Activated CD4-positive, alpha-beta T cell treated with anti-CD3 and anti-CD28 coated beads for 36 hours (primary cell): ENCODE data around the gene C1orf198. TPM values are rescaled to one million over a fixed set of nuclear protein-coding genes. Genes with fewer than 3 reads are reported as not detected.

ENCODE experiments used
- ATAC-seq: fragments of 200-7000 bp; cut with Tn5 transposase; one replicate; pipeline ENCODE4 v1.10.0; 2021; ENCODE audit warnings: mild to moderate bottlenecking, moderate library complexity
- CTCF ChIA-PET: fragments of 350-600 bp; sonication (Branson Sonifier 250); formaldehyde crosslinking; loops from one replicate; lab custom pipeline; 2021; ENCODE audit warnings: antibody characterized with exemption; lab: Charles Lee
- POLR2A ChIA-PET: fragments of 350-600 bp; sonication (Branson Sonifier 250); formaldehyde crosslinking; loops from one replicate; lab custom pipeline; 2021; ENCODE audit warnings: antibody characterized with exemption, inconsistent platforms; lab: Charles Lee
- DNase-seq: peaks from one replicate; pipeline ENCODE4 v3.0.0-alpha.2; 2020
- H3K27ac Mint-ChIP-seq: one replicate; pipeline ENCODE4 v1.8.0; 2021; ENCODE audit warnings: mixed read lengths
- H3K27me3 Mint-ChIP-seq: one replicate; pipeline ENCODE4 v1.8.0; 2021; ENCODE audit warnings: mixed read lengths
- H3K36me3 Mint-ChIP-seq: one replicate; pipeline ENCODE4 v1.8.0; 2021; ENCODE audit warnings: low read depth, mixed read lengths
- H3K4me1 Mint-ChIP-seq: one replicate; pipeline ENCODE4 v1.8.0; 2021; ENCODE audit warnings: mixed read lengths
- H3K4me3 Mint-ChIP-seq: one replicate; pipeline ENCODE4 v1.8.0; 2021; ENCODE audit warnings: mild to moderate bottlenecking, moderate library complexity, mixed read lengths
- H3K9me3 Mint-ChIP-seq: one replicate; pipeline ENCODE4 v1.8.0; 2021; ENCODE audit warnings: low read depth, mixed read lengths
- intact Hi-C, 2 experiments: fragments of 100-400 bp; cut with DNase I in 1 of 2; cut with micrococcal nuclease in 1 of 2; formaldehyde crosslinking; loops; one replicate each; pipeline versions ENCODE4 v1.14.2 to v1.15.1; 2022 to 2024; cut with DNase I, micrococcal nuclease
- total RNA-seq, 2 experiments: library from RNA; stranded (reverse); gene quantifications; one replicate each; pipeline ENCODE4 v1.2.3, GENCODE V29; 2021

Gene C1orf198
- total RNA-seq, 2 experiments from 2014 or later, result 5.8 to 6.9 TPM

DNA sequence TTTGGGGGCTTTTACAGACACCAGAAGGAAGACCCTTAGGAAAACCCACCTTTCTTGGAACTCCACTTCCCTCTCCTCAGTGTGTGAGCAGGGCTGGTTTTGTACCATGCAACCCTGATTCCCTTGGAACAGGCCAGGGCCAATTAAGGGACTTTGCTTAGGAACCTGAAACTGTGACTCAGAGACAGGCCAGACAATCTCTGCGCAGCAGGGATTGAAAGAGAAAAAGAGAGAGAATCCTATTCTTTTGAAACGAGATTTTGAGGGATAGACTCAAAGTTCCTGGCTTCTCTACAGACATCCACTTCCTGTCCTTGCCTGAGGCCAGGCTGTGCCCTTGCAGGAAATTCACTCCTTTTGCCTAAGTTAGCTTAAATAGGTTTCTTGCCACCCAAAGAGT lies 23.1 kb upstream of the C1orf198 start:
- Mint-ChIP-seq H3K36me3 (no peaks in the 10 kb centered on the region), H3K9me3 (no peaks in the 10 kb centered on the region), H3K4me1 (no peaks in the 10 kb centered on the region), H3K4me3 (no peak overlapping the region), H3K27ac (no peak overlapping the region), H3K27me3 (peaks cover 10% of the 10 kb centered on the region)
- ChIA-PET CTCF (no interaction called here), POLR2A (no interaction called here)
- no peak for ATAC-seq
- intact Hi-C loops, result no loop called here
- no peak for DNase-seq

DNA sequence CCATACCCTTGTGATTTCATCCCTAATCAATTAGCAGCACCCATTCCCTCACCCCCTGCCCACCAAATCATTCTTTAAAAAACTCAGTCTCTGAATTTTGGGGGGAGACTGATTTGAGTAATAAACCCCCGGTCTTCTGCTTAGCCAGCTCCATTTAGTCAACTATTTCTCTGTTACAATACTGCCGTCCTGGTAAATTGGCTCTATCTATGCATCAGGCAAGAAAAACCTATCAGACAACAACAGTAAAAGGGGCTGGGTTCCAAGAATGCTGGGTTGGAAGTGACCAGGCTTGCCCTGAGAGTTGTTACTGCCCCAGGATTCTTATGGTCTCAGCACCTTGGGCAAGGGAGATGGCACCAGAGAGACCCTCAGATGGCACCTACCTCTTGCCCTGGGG lies 16.3 kb upstream of the C1orf198 start:
- CTCF ChIA-PET, result no interaction called here
- no peaks in the 10 kb centered on the region for H3K9me3 Mint-ChIP-seq
- ATAC-seq (no peak), DNase-seq (no peak)
- H3K27me3 Mint-ChIP-seq, result peaks cover 36% of the 10 kb centered on the region
- H3K4me1 Mint-ChIP-seq, result no peaks in the 10 kb centered on the region
- no peak overlapping the region for H3K4me3 Mint-ChIP-seq
- POLR2A ChIA-PET, result no interaction called here
- intact Hi-C loops, result no loop called here
- H3K27ac Mint-ChIP-seq, result no peak overlapping the region
- no peaks in the 10 kb centered on the region for H3K36me3 Mint-ChIP-seq

DNA sequence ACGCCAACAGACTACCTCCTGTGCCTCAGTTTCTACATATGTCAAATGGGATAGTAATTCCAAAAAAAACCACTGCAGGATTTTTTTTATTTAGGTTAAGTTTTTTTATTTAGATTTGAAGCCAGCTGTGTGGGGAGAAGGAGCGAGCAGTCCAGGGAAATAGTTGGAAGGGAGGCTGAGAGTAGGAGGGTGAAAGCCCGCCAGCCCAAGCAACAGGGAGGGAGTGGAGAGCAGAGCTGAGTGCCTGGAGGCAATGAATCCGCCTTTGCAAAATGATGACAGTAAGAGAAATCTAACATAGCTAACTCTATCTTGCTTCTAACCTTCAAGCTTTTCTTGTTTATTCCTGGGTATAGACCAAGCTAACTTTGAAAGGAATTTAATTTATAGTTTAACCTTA lies 15.6 kb upstream of the C1orf198 start:
- intact Hi-C loops, result no loop called here
- H3K4me1 Mint-ChIP-seq, result no peaks in the 10 kb centered on the region
- H3K27ac Mint-ChIP-seq, result no peak overlapping the region
- no peak for ATAC-seq
- no peaks in the 10 kb centered on the region for H3K36me3 Mint-ChIP-seq
- CTCF ChIA-PET, result no interaction called here
- H3K9me3 Mint-ChIP-seq, result no peaks in the 10 kb centered on the region
- no peak overlapping the region for H3K4me3 Mint-ChIP-seq
- POLR2A ChIA-PET, result no interaction called here
- H3K27me3 Mint-ChIP-seq, result peaks cover 34% of the 10 kb centered on the region
- DNase-seq, result no peak

DNA sequence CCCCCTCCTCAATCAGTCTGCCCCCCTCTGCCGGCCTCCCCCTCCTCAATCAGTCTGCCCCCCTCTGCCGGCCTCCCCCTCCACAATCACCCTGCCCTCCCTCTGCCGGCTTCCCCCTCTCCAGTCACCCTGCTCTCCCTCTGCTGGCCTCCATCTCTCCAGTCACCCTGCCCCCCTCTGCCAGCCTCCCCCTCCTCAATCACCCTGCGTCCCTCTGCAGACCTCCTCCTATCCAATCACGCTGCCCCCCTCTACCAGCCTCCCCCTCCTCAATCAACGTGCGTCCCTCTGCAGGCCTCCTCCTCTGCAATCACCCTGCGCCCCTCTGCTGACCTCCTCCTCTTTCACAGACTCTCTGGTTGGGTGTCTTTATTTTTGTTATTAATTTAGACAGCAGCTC lies 11.5 kb upstream of the C1orf198 start:
- Mint-ChIP-seq H3K27me3 (peaks cover 36% of the 10 kb centered on the region), H3K4me1 (no peaks in the 10 kb centered on the region), H3K9me3 (no peaks in the 10 kb centered on the region), H3K27ac (no peak overlapping the region), H3K36me3 (no peaks in the 10 kb centered on the region), H3K4me3 (no peak overlapping the region)
- ChIA-PET POLR2A (no interaction called here), CTCF (no interaction called here)
- intact Hi-C loops, result no loop called here
- DNase-seq, result no peak
- ATAC-seq, result no peak

DNA sequence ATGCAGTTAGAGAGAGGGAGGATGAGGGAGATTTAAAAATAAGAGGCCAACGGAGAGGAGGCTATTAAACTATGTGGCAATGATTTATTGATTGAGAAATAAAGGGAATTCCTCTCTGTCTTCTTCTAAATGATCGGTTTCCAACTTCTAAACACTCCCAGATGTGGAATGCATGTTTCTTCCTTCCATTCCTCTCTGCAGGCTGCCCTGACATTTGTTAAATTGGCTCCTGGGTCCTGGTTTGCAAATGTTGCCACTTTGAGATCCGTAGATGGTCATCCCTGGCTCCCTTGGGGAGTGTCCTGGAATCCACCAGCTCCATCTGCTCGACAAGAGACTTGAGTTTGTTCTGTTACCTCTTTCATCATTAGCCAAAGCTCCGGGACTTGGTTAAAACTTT lies 10.3 kb upstream of the C1orf198 start:
- Mint-ChIP-seq H3K36me3 (no peaks in the 10 kb centered on the region), H3K9me3 (no peaks in the 10 kb centered on the region), H3K4me1 (no peaks in the 10 kb centered on the region), H3K27ac (no peak overlapping the region), H3K4me3 (no peak overlapping the region), H3K27me3 (peaks cover 37% of the 10 kb centered on the region)
- DNase-seq, result no peak
- ChIA-PET POLR2A (no interaction called here), CTCF (no interaction called here)
- no peak for ATAC-seq
- intact Hi-C loops, result no loop called here

DNA sequence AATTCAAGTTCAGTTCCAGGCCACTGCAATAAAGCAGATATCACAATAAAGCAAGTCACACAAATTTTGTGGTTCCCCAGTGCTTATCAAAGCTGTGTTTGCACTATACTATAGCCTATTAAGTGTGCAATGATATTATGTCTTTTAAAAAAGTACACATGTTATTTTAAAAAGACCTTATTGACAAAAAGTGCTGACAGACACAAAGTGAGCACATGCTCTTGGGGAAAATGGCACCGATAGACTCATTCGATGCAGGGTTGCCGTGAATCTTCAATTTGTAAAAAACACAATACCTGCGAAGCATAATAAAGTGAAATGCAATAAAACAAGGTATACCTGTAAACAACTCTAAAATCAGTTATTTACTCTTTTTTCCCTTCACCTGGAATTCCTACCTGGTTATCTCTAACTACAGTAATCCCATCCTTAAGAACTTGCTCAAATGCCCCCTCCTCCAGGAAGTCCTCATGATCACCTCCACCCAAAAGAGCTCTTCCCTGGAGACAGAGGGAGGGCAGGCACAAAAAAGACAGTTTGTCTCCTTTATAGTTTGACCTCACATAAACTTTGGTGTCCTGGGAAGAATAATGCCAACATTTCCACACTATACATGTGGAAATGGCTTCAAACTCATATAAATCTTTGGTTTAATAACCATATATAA lies 9.7 kb upstream of the C1orf198 start:
- intact Hi-C loops, result no loop called here
- CTCF ChIA-PET, result interaction anchor here (0.6 to 0.7 kb wide), 2 partner anchors 58 to 615 kb away, joined by 3 to 4 read pairs; no protein-coding TSS in a partner anchor
- Mint-ChIP-seq H3K4me3 (no peak overlapping the region), H3K36me3 (no peaks in the 10 kb centered on the region), H3K9me3 (no peaks in the 10 kb centered on the region), H3K4me1 (no peaks in the 10 kb centered on the region), H3K27ac (no peak overlapping the region), H3K27me3 (peaks cover 36% of the 10 kb centered on the region)
- ATAC-seq (no peak), DNase-seq (no peak)
- POLR2A ChIA-PET, result no interaction called here

DNA sequence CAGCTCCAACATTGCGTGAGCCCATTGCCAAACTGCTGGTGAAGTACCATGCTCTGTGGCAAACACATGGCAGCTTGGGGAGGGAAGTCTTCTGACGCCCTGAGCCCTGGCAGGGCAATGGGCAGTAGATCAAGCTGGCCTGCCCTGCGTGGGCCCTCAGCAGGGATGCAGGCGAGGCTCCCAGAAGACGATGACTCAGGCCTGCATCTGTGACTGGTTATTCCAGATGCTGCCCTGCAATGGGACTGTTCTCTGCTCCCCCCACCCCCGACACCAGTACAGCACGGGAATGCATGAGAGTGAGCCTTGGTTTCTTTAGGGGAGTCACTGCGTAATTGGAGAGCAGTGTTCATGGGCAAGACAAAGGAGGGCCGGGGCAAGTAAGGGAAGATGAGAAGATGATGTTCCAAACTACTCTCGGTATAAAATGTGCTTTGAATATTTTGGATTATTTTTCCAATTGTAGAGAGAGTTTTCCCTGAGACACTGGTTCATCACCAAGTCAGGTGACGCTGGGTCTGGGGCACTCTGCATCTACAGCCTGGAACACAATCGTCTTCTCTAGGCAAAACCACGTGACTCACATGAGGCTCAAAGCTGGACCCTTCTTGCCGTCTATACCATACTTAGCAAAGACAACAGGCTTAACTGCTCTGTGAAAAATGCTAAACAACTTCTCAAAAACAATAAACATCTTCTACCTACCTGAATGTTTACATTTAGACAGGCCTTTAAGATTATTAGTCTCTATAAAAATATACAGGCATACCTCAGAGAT lies 9.0 kb upstream of the C1orf198 start:
- Mint-ChIP-seq H3K27me3 (peaks cover 31% of the 10 kb centered on the region), H3K36me3 (no peaks in the 10 kb centered on the region), H3K4me1 (no peaks in the 10 kb centered on the region), H3K4me3 (no peak overlapping the region), H3K9me3 (no peaks in the 10 kb centered on the region), H3K27ac (no peak overlapping the region)
- POLR2A ChIA-PET, result no interaction called here
- CTCF ChIA-PET, result interaction anchor here (0.6 to 0.7 kb wide), 2 partner anchors 57 to 615 kb away, joined by 3 to 4 read pairs; no protein-coding TSS in a partner anchor
- DNase-seq (no peak), ATAC-seq (no peak)
- intact Hi-C loops, result no loop called here

DNA sequence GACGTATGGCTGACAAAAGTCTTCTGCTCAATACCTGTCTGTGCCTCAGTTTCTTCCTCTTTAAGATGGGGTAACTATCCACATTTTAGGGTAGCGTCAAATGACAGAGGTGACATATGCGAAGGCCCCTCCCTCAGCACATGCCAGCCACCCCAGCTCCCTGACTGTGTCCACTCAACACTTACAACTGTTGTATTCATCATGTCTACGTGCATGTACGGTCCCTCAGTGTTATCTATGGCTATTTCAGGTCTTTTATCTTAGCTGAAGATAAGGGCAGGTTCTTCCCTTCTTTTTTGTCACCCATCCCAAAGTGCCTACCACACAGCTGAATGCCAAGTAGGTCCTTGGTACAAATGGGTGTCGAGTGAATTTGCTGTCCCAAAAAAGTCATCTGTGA lies 8.3 kb upstream of the C1orf198 start:
- ChIA-PET POLR2A (no interaction called here), CTCF (interaction anchor here (0.6 kb wide), 1 partner anchor 75 kb away, joined by 3 read pairs; no protein-coding TSS in a partner anchor)
- Mint-ChIP-seq H3K9me3 (no peaks in the 10 kb centered on the region), H3K4me3 (no peak overlapping the region), H3K36me3 (no peaks in the 10 kb centered on the region), H3K4me1 (no peaks in the 10 kb centered on the region), H3K27me3 (peaks cover 33% of the 10 kb centered on the region), H3K27ac (no peak overlapping the region)
- intact Hi-C loops, result no loop called here
- ATAC-seq (no peak), DNase-seq (no peak)

DNA sequence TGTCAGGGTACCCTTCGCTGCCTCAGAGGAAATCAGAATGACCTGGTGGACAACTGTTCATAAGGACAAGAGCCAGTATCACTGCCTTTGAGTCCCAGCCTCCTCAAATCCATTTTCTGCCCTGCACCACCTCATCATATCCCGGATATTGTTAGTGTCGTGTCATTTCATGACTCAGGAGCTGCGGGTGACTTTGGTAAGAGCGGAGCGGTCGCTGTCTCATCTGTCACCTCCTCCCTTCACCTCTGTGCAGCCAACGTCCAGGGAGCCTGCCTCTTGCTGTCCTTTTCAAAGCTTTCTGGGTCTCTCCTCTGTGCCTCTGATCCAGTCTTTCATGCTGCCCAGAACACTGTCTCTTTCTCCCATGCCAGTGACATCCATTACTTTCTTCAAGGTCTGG lies 7.0 kb upstream of the C1orf198 start:
- DNase-seq (no peak), ATAC-seq (no peak)
- Mint-ChIP-seq H3K27me3 (peaks cover 23% of the 10 kb centered on the region), H3K4me1 (no peaks in the 10 kb centered on the region), H3K27ac (no peak overlapping the region), H3K9me3 (no peaks in the 10 kb centered on the region), H3K36me3 (no peaks in the 10 kb centered on the region), H3K4me3 (no peak overlapping the region)
- ChIA-PET POLR2A (no interaction called here), CTCF (no interaction called here)
- intact Hi-C loops, result no loop called here

DNA sequence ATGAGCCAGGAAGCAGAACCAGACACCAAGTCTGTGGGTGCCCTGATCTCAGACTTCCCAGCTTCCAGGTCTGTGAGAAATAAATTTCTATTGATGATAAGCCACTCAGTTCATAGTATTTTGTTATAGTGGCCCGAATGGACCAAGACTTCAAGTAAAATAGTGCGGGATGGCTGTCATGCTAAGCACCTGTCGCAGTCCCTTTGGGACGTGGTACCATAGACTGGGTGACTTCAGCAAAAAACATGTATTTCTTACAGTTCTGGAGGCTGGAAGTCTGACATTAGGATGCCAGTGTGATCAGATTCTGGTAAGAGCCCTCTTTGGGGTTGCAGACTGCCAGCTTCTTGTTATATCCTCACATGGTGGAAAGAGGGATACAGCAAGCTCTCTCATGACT lies 2.6 kb upstream of the C1orf198 start:
- Mint-ChIP-seq H3K9me3 (no peaks in the 10 kb centered on the region), H3K4me1 (peaks cover 15% of the 10 kb centered on the region), H3K27ac (no peak overlapping the region), H3K27me3 (peaks cover 20% of the 10 kb centered on the region), H3K36me3 (no peaks in the 10 kb centered on the region), H3K4me3 (no peak overlapping the region)
- CTCF ChIA-PET, result interaction anchor here (1.1 to 1.3 kb wide), 2 partner anchors 108 to 228 kb away, joined by 3 read pairs; partner anchors contain the start of gene ARV1
- ATAC-seq (no peak), DNase-seq (no peak)
- POLR2A ChIA-PET, result no interaction called here
- intact Hi-C loops, result no loop called here

DNA sequence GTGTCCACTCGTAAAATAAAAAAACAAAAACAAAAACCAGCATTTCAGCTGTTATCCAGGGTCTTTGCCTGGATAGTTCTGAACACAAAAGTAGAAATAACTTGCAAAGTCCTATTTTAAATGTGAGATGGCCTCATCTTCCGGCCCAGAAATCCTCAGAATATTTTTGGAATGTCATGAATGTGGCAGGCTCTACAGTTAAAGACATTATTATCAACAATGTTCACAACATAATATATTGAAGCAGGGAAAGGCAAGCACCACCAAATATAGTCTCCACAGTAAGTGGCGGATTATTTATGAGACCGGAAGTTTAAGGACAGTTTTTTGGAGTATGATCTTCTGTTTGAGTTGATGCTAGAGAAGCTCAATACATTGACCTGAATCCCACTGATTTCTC lies 1.2 kb upstream of the C1orf198 start:
- Mint-ChIP-seq H3K36me3 (no peaks in the 10 kb centered on the region), H3K4me1 (peaks cover 15% of the 10 kb centered on the region), H3K27ac (no peak overlapping the region), H3K4me3 (peak overlapping the region; percentile 80), H3K27me3 (peaks cover 16% of the 10 kb centered on the region), H3K9me3 (no peaks in the 10 kb centered on the region)
- CTCF ChIA-PET, result interaction anchor here (0.7 kb wide), 1 partner anchor 95 kb away, joined by 3 read pairs; no protein-coding TSS in a partner anchor
- DNase-seq (no peak), ATAC-seq (no peak)
- POLR2A ChIA-PET, result no interaction called here
- intact Hi-C loops, result loop anchor here (1.0 to 5.0 kb wide), 5 partner anchors 108 to 553 kb away; partner anchors contain the start of genes ARV1 (in 1 of the 2), EGLN1 (in 1 of the 2), EXOC8 (in 1 of the 2) and FAM89A (in 1 of the 2)
